ENCODE data around the gene TMEM117.

TMEM117 gene

GRCh38 chr12:44295958-44296623 is 460.2 kb downstream of the TMEM117 start:
- H3K27ac ChIP-seq (ENCODE audit: insufficient read depth, low read depth, low read length, poor library complexity, severe bottlenecking): no peak overlapping the region
- H3K4me1 ChIP-seq (ENCODE audit: control insufficient read depth, insufficient read depth, low read length): no peaks in the 10 kb centered on the region
- 94 to 95% methylated on average over 4 of the region's 4 CpGs for WGBS, 2 experiments

GRCh38 chr12:44296624-44297197 is 460.8 kb downstream of the TMEM117 start:
- Histone ChIP-seq H3K4me1 (ENCODE audit: control insufficient read depth, insufficient read depth, low read length) (no peaks in the 10 kb centered on the region), H3K27me3 (ENCODE audit: control insufficient read depth, insufficient read depth, low read length, poor library complexity, severe bottlenecking) (no peaks in the 10 kb centered on the region), H3K27ac (ENCODE audit: insufficient read depth, low read depth, low read length, poor library complexity, severe bottlenecking) (no peak overlapping the region), H3K4me3 (ENCODE audit: insufficient read depth, low read depth, low read length) (no peak overlapping the region), H3K9me3 (ENCODE audit: control insufficient read depth, low read length) (no peaks in the 10 kb centered on the region), H3K36me3 (ENCODE audit: control insufficient read depth, insufficient read depth, low read length) (no peaks in the 10 kb centered on the region)
- 97 to 99% methylated on average over 4 of the region's 4 CpGs for WGBS, 2 experiments

More at GRCh38 chr12:44295958-44296623, 460.2 kb downstream of the TMEM117 start:
- Histone ChIP-seq H3K9me3 (ENCODE audit: control insufficient read depth, low read length) (no peaks in the 10 kb centered on the region), H3K36me3 (ENCODE audit: control insufficient read depth, insufficient read depth, low read length) (no peaks in the 10 kb centered on the region), H3K27me3 (ENCODE audit: control insufficient read depth, insufficient read depth, low read length, poor library complexity, severe bottlenecking) (no peaks in the 10 kb centered on the region), H3K4me3 (ENCODE audit: insufficient read depth, low read depth, low read length) (no peak overlapping the region)

GRCh38 chr12:44299524-44299923 is 463.6 kb downstream of the TMEM117 start:
- Histone ChIP-seq H3K4me3 (ENCODE audit: insufficient read depth, low read depth, low read length) (no peak overlapping the region), H3K36me3 (ENCODE audit: control insufficient read depth, insufficient read depth, low read length) (no peaks in the 10 kb centered on the region), H3K27me3 (ENCODE audit: control insufficient read depth, insufficient read depth, low read length, poor library complexity, severe bottlenecking) (no peaks in the 10 kb centered on the region), H3K27ac (ENCODE audit: insufficient read depth, low read depth, low read length, poor library complexity, severe bottlenecking) (no peak overlapping the region), H3K4me1 (ENCODE audit: control insufficient read depth, insufficient read depth, low read length) (no peaks in the 10 kb centered on the region), H3K9me3 (ENCODE audit: control insufficient read depth, low read length) (no peaks in the 10 kb centered on the region)
- 66 to 69% methylated on average over 3 of the region's 3 CpGs for WGBS, 2 experiments

- no peaks in the 10 kb centered on the region for H3K9me3 ChIP-seq (ENCODE audit: control insufficient read depth, low read length)
- H3K27ac ChIP-seq (ENCODE audit: insufficient read depth, low read depth, low read length, poor library complexity, severe bottlenecking): no peak overlapping the region
- H3K27me3 ChIP-seq (ENCODE audit: control insufficient read depth, insufficient read depth, low read length, poor library complexity, severe bottlenecking): no peaks in the 10 kb centered on the region
- WGBS, 2 experiments: 93 to 96% methylated on average over 6 to 7 of the region's 7 CpGs
- H3K4me1 ChIP-seq (ENCODE audit: control insufficient read depth, insufficient read depth, low read length): no peaks in the 10 kb centered on the region
- H3K4me3 ChIP-seq (ENCODE audit: insufficient read depth, low read depth, low read length): no peak overlapping the region
- no peaks in the 10 kb centered on the region for H3K36me3 ChIP-seq (ENCODE audit: control insufficient read depth, insufficient read depth, low read length)
Observed at GRCh38 chr12:44307506-44308168, 471.8 kb downstream of the TMEM117 start.

- Histone ChIP-seq H3K27ac (ENCODE audit: insufficient read depth, low read depth, low read length, poor library complexity, severe bottlenecking) (no peak overlapping the region), H3K36me3 (ENCODE audit: control insufficient read depth, insufficient read depth, low read length) (no peaks in the 10 kb centered on the region), H3K9me3 (ENCODE audit: control insufficient read depth, low read length) (no peaks in the 10 kb centered on the region), H3K4me1 (ENCODE audit: control insufficient read depth, insufficient read depth, low read length) (no peaks in the 10 kb centered on the region), H3K4me3 (ENCODE audit: insufficient read depth, low read depth, low read length) (no peak overlapping the region), H3K27me3 (ENCODE audit: control insufficient read depth, insufficient read depth, low read length, poor library complexity, severe bottlenecking) (no peaks in the 10 kb centered on the region)
Observed at GRCh38 chr12:44313188-44313587, 477.3 kb downstream of the TMEM117 start.

GRCh38 chr12:44314007-44314500 is 478.2 kb downstream of the TMEM117 start:
- Histone ChIP-seq H3K4me1 (ENCODE audit: control insufficient read depth, insufficient read depth, low read length) (no peaks in the 10 kb centered on the region), H3K27ac (ENCODE audit: insufficient read depth, low read depth, low read length, poor library complexity, severe bottlenecking) (no peak overlapping the region), H3K27me3 (ENCODE audit: control insufficient read depth, insufficient read depth, low read length, poor library complexity, severe bottlenecking) (no peaks in the 10 kb centered on the region), H3K4me3 (ENCODE audit: insufficient read depth, low read depth, low read length) (no peak overlapping the region), H3K36me3 (ENCODE audit: control insufficient read depth, insufficient read depth, low read length) (no peaks in the 10 kb centered on the region), H3K9me3 (ENCODE audit: control insufficient read depth, low read length) (no peaks in the 10 kb centered on the region)
- whole genome bisulfite sequencing, 2 experiments: 84 to 91% methylated on average over 1 of the region's 1 CpG

- Histone ChIP-seq H3K4me1 (ENCODE audit: control insufficient read depth, insufficient read depth, low read length) (no peaks in the 10 kb centered on the region), H3K9me3 (ENCODE audit: control insufficient read depth, low read length) (no peaks in the 10 kb centered on the region), H3K27ac (ENCODE audit: insufficient read depth, low read depth, low read length, poor library complexity, severe bottlenecking) (no peak overlapping the region), H3K4me3 (ENCODE audit: insufficient read depth, low read depth, low read length) (no peak overlapping the region), H3K36me3 (ENCODE audit: control insufficient read depth, insufficient read depth, low read length) (no peaks in the 10 kb centered on the region), H3K27me3 (ENCODE audit: control insufficient read depth, insufficient read depth, low read length, poor library complexity, severe bottlenecking) (no peaks in the 10 kb centered on the region)
- WGBS, 2 experiments: 75 to 80% methylated on average over 7 of the region's 7 CpGs
Observed at GRCh38 chr12:44317651-44318126, 481.8 kb downstream of the TMEM117 start.

GRCh38 chr12:44331269-44331668 is 495.4 kb downstream of the TMEM117 start:
- Histone ChIP-seq H3K36me3 (ENCODE audit: control insufficient read depth, insufficient read depth, low read length) (no peaks in the 10 kb centered on the region), H3K27me3 (ENCODE audit: control insufficient read depth, insufficient read depth, low read length, poor library complexity, severe bottlenecking) (no peaks in the 10 kb centered on the region), H3K4me1 (ENCODE audit: control insufficient read depth, insufficient read depth, low read length) (no peaks in the 10 kb centered on the region), H3K27ac (ENCODE audit: insufficient read depth, low read depth, low read length, poor library complexity, severe bottlenecking) (no peak overlapping the region), H3K9me3 (ENCODE audit: control insufficient read depth, low read length) (no peaks in the 10 kb centered on the region), H3K4me3 (ENCODE audit: insufficient read depth, low read depth, low read length) (no peak overlapping the region)

- WGBS, 2 experiments: 74 to 78% methylated on average over 5 of the region's 5 CpGs
- Histone ChIP-seq H3K4me3 (ENCODE audit: insufficient read depth, low read depth, low read length) (no peak overlapping the region), H3K4me1 (ENCODE audit: control insufficient read depth, insufficient read depth, low read length) (no peaks in the 10 kb centered on the region), H3K36me3 (ENCODE audit: control insufficient read depth, insufficient read depth, low read length) (no peaks in the 10 kb centered on the region), H3K27ac (ENCODE audit: insufficient read depth, low read depth, low read length, poor library complexity, severe bottlenecking) (no peak overlapping the region), H3K27me3 (ENCODE audit: control insufficient read depth, insufficient read depth, low read length, poor library complexity, severe bottlenecking) (no peaks in the 10 kb centered on the region), H3K9me3 (ENCODE audit: control insufficient read depth, low read length) (no peaks in the 10 kb centered on the region)
Observed at GRCh38 chr12:44334347-44334746, 498.5 kb downstream of the TMEM117 start.

- H3K9me3 ChIP-seq (ENCODE audit: control insufficient read depth, low read length): no peaks in the 10 kb centered on the region
- H3K27ac ChIP-seq (ENCODE audit: insufficient read depth, low read depth, low read length, poor library complexity, severe bottlenecking): no peak overlapping the region
- H3K27me3 ChIP-seq (ENCODE audit: control insufficient read depth, insufficient read depth, low read length, poor library complexity, severe bottlenecking): no peaks in the 10 kb centered on the region
- no peaks in the 10 kb centered on the region for H3K4me1 ChIP-seq (ENCODE audit: control insufficient read depth, insufficient read depth, low read length)
- H3K4me3 ChIP-seq (ENCODE audit: insufficient read depth, low read depth, low read length): no peak overlapping the region
- H3K36me3 ChIP-seq (ENCODE audit: control insufficient read depth, insufficient read depth, low read length): no peaks in the 10 kb centered on the region
Observed at GRCh38 chr12:44335030-44335429, 499.1 kb downstream of the TMEM117 start.
